ENCODE data around the gene VARS1. TPM values are rescaled to one million over a fixed set of nuclear protein-coding genes. Genes with fewer than 3 reads are reported as not detected.

The VARS1 gene
- total RNA-seq: 61.2 and 98.7 TPM in 2 replicates

GRCh38 chr6:31795616-31796298 lies at the start of gene VARS1:
TSS of gene VARS1 (minus strand) at chr6:31795752. CDS start at chr6:31795217, 535 bp downstream.

DNA sequence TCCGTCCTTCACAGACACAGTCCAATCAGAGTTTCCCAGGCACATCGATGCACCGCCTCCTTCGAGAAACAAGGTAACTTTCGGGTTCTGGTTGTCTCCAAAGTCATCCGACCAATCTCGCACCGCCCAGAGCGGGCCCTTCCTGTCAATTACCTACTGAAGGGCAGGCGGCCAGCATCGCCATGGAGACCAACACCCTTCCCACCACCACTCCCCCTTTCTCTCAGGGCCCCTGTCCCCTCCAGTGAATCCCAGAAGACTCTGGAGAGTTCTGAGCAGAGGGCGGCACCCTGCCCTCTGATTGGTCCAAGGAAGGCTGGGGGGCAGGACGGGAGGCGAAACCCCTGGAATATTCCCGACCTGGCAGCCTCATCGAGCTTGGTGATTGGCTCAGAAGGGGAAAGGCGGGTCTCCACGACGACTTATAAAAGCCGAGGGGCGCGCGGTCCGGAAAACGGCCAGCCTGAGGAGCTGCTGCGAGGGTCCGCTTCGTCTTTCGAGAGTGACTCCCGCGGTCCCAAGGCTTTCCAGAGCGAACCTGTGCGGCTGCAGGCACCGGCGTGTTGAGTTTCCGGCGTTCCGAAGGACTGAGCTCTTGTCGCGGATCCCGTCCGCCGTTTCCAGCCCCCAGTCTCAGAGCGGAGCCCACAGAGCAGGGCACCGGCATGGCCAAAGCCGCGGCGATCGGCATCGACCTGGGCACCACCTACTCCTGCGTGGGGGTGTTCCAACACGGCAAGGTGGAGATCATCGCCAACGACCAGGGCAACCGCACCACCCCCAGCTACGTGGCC lies 31.9 kb upstream of the VARS1 start, which contains the start of gene HSPA1B:
Gene HSPA1B (plus strand): TSS at position 453 of the 794 bp plus-strand sequence. CDS start 213 bp downstream, at position 666.

DNA sequence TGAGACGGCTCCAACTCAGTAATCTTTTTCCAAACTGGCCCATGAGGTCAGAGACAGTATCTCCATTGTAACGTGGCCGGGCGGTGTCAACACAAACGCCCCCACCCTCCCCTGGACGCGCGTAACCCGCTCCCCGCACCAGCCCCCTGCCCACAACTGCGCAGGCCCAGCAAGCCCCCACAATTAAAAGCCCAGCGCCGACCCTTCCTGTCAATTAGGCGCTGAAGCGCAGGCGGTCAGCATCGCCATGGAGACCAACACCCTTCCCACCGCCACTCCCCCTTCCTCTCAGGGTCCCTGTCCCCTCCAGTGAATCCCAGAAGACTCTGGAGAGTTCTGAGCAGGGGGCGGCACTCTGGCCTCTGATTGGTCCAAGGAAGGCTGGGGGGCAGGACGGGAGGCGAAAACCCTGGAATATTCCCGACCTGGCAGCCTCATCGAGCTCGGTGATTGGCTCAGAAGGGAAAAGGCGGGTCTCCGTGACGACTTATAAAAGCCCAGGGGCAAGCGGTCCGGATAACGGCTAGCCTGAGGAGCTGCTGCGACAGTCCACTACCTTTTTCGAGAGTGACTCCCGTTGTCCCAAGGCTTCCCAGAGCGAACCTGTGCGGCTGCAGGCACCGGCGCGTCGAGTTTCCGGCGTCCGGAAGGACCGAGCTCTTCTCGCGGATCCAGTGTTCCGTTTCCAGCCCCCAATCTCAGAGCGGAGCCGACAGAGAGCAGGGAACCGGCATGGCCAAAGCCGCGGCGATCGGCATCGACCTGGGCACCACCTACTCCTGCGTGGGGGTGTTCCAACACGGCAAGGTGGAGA lies 19.7 kb upstream of the VARS1 start, which contains the start of the genes HSPA1A and HSPA1L:
Gene HSPA1A (plus strand): TSS at position 519 of the 814 bp plus-strand sequence. CDS start 214 bp downstream, at position 733.
Gene HSPA1L (minus strand): TSS at position 259 of the 814 bp plus-strand sequence. CDS start 3,311 bp downstream, outside the sequence.

GRCh38 chr6:31806470-31807272 lies 11.1 kb upstream of the VARS1 start, which contains the start of gene LSM2:
TSS of gene LSM2 (minus strand) at chr6:31806966. CDS start at chr6:31806757, 209 bp downstream.

GRCh38 chr6:31776989-31777666 lies 18.4 kb downstream of the VARS1 start, which contains the start of gene VWA7:
TSS of gene VWA7 (minus strand) at chr6:31777328. CDS start at chr6:31776779, 549 bp downstream.

GRCh38 chr6:31762356-31762755 lies 33.2 kb downstream of the VARS1 start, which contains the start of gene SAPCD1:
TSS of gene SAPCD1 (plus strand) at chr6:31762656. CDS start at chr6:31763055, 399 bp downstream.

Other genes starting within 250 kb of the VARS1 start
- gene ATP6V1G2, start 249.1 kb downstream of the VARS1 start, total RNA-seq: 0.28 and 0.34 TPM in 2 replicates
- 25.8 and 52.3 TPM in 2 replicates for gene NFKBIL1, start 248.1 kb downstream of the VARS1 start, total RNA-seq
- not detected in 2 replicates for gene LTA, start 223.5 kb downstream of the VARS1 start, total RNA-seq
- under 0.01 and 0.07 TPM in 2 replicates for gene TNF, start 220.2 kb downstream of the VARS1 start, total RNA-seq
- gene LTB, start 213.3 kb downstream of the VARS1 start, total RNA-seq: not detected in 2 replicates
- not detected in 2 replicates for gene LST1, start 209.5 kb downstream of the VARS1 start, total RNA-seq
- not detected in 2 replicates for gene NCR3, start 202.7 kb downstream of the VARS1 start, total RNA-seq
- gene AIF1, start 180.5 kb downstream of the VARS1 start, total RNA-seq: not detected in 2 replicates
- 32.1 and 73.3 TPM in 2 replicates for gene PRRC2A, start 175.0 kb downstream of the VARS1 start, total RNA-seq
- 120 and 174 TPM in 2 replicates for gene BAG6, start 143.1 kb downstream of the VARS1 start, total RNA-seq
- gene APOM, start 139.9 kb downstream of the VARS1 start, total RNA-seq: 0.28 and 0.34 TPM in 2 replicates
- gene C6orf47, start 135.0 kb downstream of the VARS1 start, total RNA-seq: 24.7 and 37.6 TPM in 2 replicates
- gene GPANK1, start 130.8 kb downstream of the VARS1 start, total RNA-seq: 9.4 and 20.2 TPM in 2 replicates
- 48.2 and 76.9 TPM in 2 replicates for gene CSNK2B, start 129.7 kb downstream of the VARS1 start, total RNA-seq
- 0.68 and 3.3 TPM in 2 replicates for gene LY6G5B, start 125.8 kb downstream of the VARS1 start, total RNA-seq
- gene LY6G5C, start 114.7 kb downstream of the VARS1 start, total RNA-seq: 0.07 TPM in 1 of 2 replicates, not detected in the other
- gene ABHD16A, start 92.4 kb downstream of the VARS1 start, total RNA-seq: 30.8 and 46.5 TPM in 2 replicates
- not detected in 2 replicates for gene LY6G6F, start 88.9 kb downstream of the VARS1 start, total RNA-seq
- not detected in 2 replicates for gene LY6G6D, start 80.4 kb downstream of the VARS1 start, total RNA-seq
- under 0.01 TPM in 1 of 2 replicates, not detected in the other for gene LY6G6C, start 74.0 kb downstream of the VARS1 start, total RNA-seq
- not detected in 2 replicates for gene MPIG6B, start 72.4 kb downstream of the VARS1 start, total RNA-seq
- gene DDAH2, start 66.5 kb downstream of the VARS1 start, total RNA-seq: 16.2 and 19.8 TPM in 2 replicates
- 269 and 558 TPM in 2 replicates for gene CLIC1, start 59.2 kb downstream of the VARS1 start, total RNA-seq
- 3.4 and 3.5 TPM in 2 replicates for gene MSH5, start 55.7 kb downstream of the VARS1 start, total RNA-seq
- gene SAPCD1, start 33.1 kb downstream of the VARS1 start, total RNA-seq: 0.57 TPM in 1 of 2 replicates, not detected in the other
- 0.34 and 1.00 TPM in 2 replicates for gene VWA7, start 18.4 kb downstream of the VARS1 start, total RNA-seq
- 14.4 and 35.5 TPM in 2 replicates for gene LSM2, start 11.2 kb upstream of the VARS1 start, total RNA-seq
- gene HSPA1L, start 19.5 kb upstream of the VARS1 start, total RNA-seq: 1.0 and 1.1 TPM in 2 replicates
- 29.7 and 211 TPM in 2 replicates for gene HSPA1A, start 19.8 kb upstream of the VARS1 start, total RNA-seq
- gene HSPA1B, start 32.0 kb upstream of the VARS1 start, total RNA-seq: 81.7 and 305 TPM in 2 replicates
- gene NEU1, start 67.1 kb upstream of the VARS1 start, total RNA-seq: 64.1 and 103 TPM in 2 replicates
- gene SLC44A4, start 83.2 kb upstream of the VARS1 start, total RNA-seq: 2.1 and 3.1 TPM in 2 replicates
- gene EHMT2, start 101.9 kb upstream of the VARS1 start, total RNA-seq: 13.7 and 47.4 TPM in 2 replicates
- gene ZBTB12, start 106.3 kb upstream of the VARS1 start, total RNA-seq: 1.4 and 4.1 TPM in 2 replicates
- 0.71 and 1.0 TPM in 2 replicates for gene C2, start 132.0 kb upstream of the VARS1 start, total RNA-seq
- 1.7 and 11.2 TPM in 2 replicates for gene CFB, start 150.3 kb upstream of the VARS1 start, total RNA-seq
- 109 and 155 TPM in 2 replicates for gene NELFE, start 163.2 kb upstream of the VARS1 start, total RNA-seq
- 49.6 and 62.5 TPM in 2 replicates for gene SKIC2, start 163.4 kb upstream of the VARS1 start, total RNA-seq
- gene DXO, start 176.4 kb upstream of the VARS1 start, total RNA-seq: 10.0 and 10.9 TPM in 2 replicates
- 1.3 and 1.4 TPM in 2 replicates for gene C4A, start 186.3 kb upstream of the VARS1 start, total RNA-seq
- gene C4B, start 219.0 kb upstream of the VARS1 start, total RNA-seq: 2.1 TPM in 2 replicates
- gene CYP21A2, start 242.7 kb upstream of the VARS1 start, total RNA-seq: 0.28 TPM in 1 of 2 replicates, not detected in the other